Retinal pigment epithelial cell (primary cell): ENCODE results near the gene SNCG.

Experiments used
- DNase-seq: peaks from one replicate; pipeline ENCODE4 v3.0.0-alpha.2; 2010; ENCODE audit warnings: low read depth
- H3K4me3 ChIP-seq: 2 replicates; pipeline ENCODE4 v1.5.1; 2011; ENCODE audit warnings: mild to moderate bottlenecking, low read length, control low read depth, moderate library complexity
- TF ChIP-seq, protein P1 (sequence below): conservative IDR thresholded peaks from 2 replicates; pipeline ENCODE4 v1.5.1; 2011; ENCODE audit warnings: low read depth, low read length, control low read depth, inconsistent platforms

SNCG gene

DNA sequence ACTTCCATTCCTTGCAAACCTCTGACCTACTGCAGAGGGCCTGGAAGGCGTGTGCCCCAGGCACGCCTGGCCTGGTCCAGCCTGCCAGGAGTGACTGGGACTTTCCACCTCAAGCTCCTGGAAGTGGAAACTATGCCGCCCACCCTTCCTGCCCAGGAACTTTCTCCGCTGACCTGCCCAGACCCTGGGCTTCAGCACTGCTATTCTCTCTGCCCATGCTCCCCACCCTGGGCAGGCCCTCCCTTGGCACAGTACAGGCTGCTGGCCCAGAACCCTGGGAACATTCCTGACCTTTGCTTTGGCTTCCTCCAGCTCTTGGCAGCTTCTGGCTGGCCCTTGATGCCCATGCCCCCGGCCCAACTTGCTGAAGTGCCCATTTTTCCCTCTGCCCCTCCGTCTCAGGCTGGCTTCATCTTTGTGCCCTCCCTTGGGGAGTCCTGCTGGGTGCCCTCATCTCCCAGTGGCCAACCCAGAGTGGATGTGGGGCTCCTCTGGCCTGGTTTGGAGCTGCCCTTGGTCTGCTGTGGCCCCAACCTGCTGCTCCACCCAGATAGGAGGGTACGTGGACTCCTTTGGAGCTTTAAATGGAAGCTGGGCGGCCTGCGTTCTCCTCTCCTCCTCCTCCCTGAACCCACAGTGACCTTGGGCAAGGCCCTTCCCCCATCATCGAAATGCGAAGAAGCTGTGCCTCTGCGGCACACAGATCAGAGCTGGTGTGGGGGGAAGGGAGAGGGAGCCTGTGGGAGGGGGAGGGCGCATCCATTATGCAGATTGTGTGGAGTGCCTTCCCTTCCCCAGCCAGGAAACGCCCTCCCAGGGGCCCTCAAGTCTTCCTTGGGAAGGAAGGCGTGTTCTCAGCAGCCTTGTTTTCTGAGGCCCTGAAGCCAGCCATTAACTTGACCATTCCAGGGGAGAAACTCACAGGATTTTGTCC is 4.4 kb upstream of the SNCG start:
- H3K4me3 ChIP-seq, result no peak overlapping the region
- TF ChIP-seq, protein P1, sequence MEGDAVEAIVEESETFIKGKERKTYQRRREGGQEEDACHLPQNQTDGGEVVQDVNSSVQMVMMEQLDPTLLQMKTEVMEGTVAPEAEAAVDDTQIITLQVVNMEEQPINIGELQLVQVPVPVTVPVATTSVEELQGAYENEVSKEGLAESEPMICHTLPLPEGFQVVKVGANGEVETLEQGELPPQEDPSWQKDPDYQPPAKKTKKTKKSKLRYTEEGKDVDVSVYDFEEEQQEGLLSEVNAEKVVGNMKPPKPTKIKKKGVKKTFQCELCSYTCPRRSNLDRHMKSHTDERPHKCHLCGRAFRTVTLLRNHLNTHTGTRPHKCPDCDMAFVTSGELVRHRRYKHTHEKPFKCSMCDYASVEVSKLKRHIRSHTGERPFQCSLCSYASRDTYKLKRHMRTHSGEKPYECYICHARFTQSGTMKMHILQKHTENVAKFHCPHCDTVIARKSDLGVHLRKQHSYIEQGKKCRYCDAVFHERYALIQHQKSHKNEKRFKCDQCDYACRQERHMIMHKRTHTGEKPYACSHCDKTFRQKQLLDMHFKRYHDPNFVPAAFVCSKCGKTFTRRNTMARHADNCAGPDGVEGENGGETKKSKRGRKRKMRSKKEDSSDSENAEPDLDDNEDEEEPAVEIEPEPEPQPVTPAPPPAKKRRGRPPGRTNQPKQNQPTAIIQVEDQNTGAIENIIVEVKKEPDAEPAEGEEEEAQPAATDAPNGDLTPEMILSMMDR, result no peak
- DNase-seq, result no peak

DNA sequence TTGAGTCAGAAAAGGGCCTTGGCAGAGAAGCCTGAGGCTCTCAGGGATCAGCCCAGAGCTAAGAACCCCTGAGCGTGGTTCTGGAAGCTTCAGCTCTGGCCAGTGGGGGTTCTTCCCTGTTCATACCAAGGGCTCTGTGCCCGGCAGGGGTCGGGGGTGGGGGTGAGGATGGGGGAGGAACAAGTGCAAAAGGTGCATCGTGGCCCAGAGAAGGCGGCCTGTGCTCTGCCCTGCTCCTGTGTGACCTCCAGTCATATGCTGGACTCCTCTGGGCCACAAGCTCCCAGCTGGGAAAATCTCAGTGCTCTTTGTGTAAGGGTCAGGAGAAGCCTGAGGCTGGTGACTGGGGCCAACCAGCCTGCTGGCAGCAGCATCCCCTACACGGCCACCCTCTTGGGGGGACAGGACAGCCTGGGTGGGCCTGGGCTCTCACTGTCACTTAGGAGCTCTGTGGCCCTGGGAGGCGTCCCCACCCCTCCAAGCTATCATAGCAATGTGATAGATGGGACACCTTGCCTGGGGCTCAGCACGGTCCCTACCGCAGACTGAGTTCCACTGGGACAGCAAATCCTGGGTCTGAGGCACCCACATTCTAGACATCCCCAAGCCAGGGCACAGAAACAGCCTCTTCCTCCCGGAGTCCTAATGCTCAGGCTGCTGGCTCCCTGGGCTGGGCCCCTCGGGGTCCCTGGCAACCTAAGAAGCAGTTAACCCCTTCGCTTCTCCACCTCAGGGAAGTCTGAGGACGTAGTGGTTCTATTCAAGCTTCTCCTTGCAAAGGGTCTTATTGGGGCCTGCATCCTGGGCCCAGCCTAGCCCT is 3.5 kb upstream of the SNCG start:
- TF ChIP-seq, protein P1, result no peak
- no peak for DNase-seq
- H3K4me3 ChIP-seq, result no peak overlapping the region

DNA sequence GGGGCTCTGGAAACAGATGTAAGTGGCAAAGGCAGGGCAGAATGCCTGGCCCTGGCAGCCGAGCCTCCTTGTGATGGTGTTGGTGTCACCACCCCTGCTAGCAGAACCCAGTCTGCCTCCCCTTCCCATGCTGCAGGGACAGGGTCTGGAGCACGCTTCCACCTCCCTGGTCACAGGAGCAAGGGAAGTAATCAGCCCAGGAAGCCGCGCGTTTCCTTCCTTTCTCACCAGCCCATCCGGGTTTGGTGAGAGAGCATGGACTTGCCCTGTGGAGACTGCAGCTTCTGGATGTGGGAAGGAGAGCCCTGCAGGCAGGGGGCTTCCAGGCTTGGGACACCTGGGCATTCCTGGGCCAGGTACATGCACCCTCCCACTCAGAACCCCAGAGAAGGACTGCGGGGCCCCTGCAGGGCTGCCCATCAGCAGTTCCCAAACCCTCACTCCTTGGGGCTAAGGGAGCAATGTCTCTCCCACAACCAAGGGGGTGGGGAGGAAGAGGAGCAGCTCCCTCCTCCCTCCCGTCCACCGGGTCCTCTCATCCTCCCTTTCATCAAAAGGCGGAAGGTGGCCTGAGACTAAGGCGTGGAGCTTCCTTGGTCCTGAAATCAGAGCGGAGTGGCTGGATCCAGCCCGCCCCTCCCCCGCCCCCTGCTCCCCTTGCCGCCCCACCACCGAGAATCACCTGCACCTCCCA is 2.8 kb upstream of the SNCG start:
- DNase-seq, result no peak
- TF ChIP-seq, protein P1, result no peak
- H3K4me3 ChIP-seq, result no peak overlapping the region

DNA sequence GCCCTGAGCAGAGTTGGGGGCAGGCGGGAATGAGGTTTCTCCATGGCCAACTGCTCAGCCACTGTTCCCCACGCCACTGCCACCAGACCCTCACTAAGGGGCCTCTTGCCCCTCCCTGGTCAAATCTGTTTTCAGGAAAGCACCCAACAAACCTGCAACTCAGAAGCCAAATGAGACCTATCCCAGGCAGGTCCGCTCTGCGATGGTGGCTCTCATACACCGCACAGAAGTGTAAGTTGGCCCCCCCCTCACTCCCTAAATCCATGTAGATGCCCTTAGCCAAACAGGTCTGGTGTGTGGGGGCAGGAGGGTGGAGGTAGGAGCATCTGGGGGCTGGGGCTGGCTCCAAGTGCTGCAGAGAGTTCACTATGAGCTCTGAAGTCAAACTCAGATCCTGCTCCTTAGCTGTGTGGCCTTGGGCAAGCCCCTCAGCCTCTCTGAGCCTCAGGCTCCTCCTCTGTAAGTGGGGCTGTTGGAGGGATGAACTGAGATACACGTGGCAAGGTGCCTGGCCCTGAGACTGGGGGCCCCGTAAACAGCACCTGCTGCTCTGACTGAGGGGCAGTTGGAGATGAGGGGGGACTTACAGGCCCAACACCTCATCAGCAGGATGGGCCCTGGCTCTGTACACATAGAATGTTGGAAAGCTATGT is 2.1 kb upstream of the SNCG start:
- no peak for DNase-seq
- no peak overlapping the region for H3K4me3 ChIP-seq
- TF ChIP-seq, protein P1, result no peak

DNA sequence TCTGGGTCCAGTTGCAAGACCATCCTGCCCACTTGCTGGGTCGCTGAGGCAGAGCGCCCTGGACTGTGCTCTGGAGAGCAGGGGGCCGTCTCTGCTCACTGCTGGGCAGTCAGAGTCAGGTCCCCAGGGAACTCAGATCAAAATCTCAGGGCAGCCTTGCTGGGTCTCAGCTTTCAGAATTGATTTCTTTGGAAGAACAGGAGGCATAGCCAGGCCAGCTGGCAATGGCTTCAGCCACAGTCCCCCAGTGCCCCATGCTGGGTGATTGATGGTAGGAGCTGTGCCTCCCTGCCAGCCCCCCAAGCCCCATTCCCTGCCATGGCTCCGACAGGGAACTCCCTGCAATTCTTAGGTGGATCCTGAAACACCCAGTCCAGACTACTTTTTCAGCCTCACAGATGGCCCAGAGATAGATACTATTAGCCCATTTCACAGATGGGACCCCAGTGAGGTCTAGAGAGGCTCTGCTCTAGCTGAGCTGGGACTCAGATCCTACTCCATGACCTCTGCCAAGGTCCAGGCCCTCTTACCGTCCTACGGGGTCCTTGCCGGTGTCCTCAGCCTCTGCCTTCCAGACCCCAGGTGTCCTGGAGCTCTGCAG is 1.5 kb upstream of the SNCG start:
- no peak overlapping the region for H3K4me3 ChIP-seq
- TF ChIP-seq, protein P1, result no peak
- DNase-seq, result no peak

DNA sequence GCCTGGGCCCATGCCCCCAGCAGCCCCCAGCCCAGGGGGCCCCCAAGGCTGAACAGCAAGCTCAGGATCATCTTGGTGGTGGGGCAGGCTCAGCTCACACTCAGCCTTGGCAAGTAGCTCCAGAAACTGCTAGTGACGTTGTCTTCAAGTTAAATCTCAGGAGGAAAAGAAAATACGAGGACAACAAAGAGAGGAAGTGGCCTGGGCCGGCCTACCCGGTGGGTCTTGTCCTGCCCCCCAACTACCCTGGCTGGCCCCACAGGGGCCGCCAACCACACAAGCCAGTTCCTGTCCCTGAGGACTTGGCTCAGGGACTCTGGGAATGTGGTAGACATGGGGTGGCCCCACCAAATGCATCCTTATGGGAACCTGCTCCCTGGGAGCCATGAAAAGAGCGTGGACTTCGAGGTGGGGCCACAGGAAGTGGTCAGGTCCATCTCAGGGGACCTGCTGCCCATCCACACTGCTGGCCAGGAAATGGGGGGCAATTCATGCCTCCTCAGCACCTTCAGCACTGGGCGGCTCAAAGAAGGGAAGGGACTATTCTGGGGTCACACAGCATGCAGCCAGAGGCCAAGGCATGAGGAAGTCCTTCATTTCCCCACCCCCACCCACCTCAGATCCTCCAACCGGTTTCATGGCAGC is 806 bp upstream of the SNCG start, which contains the start of gene MMRN2:
MMRN2 (minus strand) TSS at position 145 of the 645 bp plus-strand sequence; CDS start at position 71, 74 bp downstream.
- TF ChIP-seq, protein P1, result no peak
- no peak within 1 kb of the TSS for H3K4me3 ChIP-seq
- DNase-seq, result no peak
